HG03457 (cell line): Measurements from ENCODE around the gene KRT33B.
"Not testable (repeated sequence)": the region's sequence is repeated elsewhere in the genome, so short reads cannot be mapped to it uniquely, and the experiment has no call there.

Experiments
- ATAC-seq: cut with Tn5 transposase; IDR thresholded peaks from one replicate; pipeline ENCODE4 v1.9.1; 2021; ENCODE audit warnings: moderate number of reproducible peaks; ENCODE audit not compliant: unreplicated experiment

KRT33B gene

DNA sequence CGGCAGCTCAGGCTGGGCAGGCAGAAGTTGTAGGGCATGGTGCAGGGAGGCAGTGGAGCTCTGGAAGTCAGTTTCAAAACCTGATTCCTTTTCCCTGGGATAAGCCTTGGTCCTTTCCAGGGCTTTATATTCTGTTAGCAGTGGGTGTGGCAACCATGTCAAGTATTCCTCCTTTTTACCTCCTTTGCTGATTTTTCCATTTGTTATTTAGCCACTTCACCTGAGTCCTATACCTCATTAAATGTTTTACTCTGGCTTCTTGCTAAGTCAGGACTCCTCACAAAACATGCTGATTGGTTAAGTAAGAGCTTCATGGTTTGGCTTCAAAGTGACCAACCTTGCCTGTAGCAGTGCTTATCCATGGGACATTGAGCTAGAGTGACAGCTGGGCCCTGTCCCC lies at the start of gene KRT33B:
TSS of gene KRT33B (minus strand) at position 101 of the 400 bp plus-strand sequence. CDS start at position 38, 63 bp downstream.
- ATAC-seq = no peak

GRCh38 chr17:41418116-41418860 lies 48.7 kb upstream of the KRT33B start:
- no peak for ATAC-seq

- no peak for ATAC-seq
Measured at GRCh38 chr17:41417576-41418015, 48.0 kb upstream of the KRT33B start.

DNA sequence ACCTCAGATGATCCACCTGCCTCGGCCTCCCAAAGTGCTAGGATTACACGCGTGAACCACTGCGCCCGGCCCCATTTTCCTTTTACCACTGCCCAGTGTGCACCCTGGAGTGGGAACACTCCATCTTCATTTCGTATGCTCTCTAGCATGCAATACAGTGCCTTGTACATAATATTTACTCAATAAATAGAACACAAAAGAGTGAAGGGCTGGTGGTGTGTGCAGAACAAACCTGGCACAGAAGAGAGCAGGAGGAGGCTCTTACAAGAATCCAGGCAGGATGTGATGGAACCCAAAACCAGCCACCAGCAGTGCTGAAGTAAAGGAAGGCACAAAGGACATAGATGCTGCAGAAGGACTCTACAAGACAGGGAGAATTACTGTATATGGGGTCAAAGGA lies 47.5 kb upstream of the KRT33B start:
- no peak for ATAC-seq

DNA sequence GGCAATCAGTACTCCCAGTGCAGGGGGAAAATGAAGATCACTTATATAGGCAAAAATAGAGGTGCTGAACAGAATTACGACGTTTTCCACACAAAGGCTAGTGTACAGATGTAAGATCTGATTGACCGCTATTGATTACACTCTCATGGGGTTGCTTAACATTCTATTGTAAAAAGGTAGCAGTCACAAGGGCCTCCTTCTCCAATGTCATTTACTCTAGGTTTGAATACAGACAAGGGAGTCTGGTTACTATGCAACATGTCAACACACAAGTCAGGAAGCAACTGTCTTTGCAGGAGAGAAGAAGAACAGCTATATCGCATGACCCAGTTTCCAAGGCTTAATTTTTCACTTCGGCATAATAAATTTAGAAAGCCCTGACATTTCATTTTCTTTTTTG lies 46.9 kb upstream of the KRT33B start:
- ATAC-seq = no peak

- ATAC-seq = no peak
Measured at GRCh38 chr17:41415833-41416335, 46.3 kb upstream of the KRT33B start.

DNA sequence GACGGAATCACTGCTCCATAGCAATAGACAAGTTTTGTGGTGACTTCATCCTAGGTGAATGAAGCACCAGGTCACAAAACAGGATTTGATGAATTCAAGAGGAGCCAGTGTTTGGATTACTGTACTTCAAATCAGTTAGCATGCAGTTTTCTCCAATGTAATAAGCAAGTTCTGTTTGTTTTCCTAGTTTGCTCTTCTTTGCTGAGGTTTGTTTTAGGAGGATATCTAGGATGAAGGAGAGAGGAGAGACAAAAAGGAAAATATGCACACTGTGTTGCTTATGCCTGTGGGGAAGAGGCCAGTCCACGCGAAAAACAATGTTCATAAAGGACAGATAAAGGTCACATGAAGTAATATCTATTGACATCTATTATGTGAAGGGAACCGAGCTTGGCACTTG lies 45.8 kb upstream of the KRT33B start:
- no peak for ATAC-seq

DNA sequence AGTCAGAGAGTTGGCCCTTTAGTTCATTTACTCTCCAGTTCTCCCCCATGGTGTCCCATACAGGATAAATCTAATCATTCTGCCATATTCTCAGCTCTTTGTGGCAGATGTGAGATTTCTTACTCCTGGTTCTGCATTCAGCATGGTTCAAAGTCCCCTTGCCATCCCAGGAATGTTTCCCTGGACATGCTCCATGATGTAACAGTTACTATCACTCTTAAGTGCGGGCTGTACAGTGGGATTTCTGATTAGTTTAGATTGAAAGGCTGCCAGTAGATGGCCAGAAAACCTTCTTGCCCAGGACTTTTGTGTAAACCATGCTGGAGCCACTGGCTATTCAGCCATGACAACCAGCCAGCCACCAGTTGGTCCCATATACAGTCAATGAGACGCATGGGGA lies 44.4 kb upstream of the KRT33B start:
- no peak for ATAC-seq

DNA sequence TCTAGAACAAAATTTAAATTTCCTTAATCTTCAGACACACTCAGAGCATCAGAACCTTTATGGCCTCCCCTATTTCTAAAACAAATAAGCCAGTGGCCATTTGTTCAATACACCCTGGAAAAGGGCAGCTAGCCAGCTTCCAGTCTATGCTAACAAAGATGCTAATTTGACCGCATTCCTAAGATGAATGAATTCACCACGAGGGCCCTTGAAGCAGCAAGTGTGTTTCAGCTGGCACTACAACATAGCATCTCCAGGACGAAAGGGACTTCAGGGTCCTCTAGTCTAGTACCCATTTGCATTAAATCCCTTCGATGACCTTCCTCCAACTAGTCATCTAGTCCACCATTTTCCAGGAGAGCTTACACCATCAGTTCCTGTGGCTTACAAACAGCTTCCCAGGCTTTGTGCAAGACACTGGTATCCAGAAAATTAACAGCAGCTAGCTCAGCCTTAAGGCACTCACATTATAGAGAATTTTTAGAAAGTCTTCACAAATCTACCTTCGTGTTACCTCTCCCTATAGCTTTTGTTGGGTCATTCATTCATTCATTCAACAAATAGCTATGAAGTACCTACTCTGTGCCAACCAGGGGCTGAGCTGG lies 43.8 kb upstream of the KRT33B start:
- ATAC-seq = no peak

DNA sequence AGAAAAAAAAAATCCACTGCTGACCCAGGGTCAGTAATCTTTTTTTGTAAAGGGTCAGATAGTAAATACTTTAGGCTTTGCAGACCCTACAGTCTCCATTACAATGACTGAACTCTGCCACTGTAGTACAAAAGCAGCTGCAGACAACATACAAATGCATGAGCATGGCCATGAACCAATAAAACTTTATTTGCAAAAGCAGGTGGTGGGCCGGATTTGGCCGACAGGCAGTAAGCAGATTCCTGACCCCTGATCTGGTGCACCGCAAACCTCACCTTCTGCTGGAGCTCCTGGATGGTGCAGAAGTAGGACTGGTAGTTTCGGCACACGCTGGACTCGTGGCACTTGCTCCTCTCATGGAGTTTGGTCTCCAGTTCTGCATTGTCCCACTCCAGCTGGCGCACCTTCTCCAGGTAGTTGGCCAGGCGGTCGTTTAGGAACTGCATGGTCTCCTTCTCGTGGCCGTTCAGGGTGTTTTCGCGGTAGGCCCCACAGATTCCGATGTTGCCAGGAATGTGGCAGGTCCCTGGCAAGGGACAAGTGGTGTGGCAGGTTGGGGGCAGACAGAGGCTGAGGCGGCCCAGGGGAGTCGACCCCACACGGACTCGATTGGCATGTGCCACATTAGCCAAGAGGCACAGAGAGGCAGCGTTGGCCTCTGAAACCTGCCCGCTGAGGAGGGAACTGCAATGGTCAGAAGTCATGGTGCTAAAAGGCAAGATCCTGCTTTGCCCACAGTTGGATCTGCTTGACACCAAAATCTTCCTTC lies 41.6 kb upstream of the KRT33B start:
- ATAC-seq = no peak

GRCh38 chr17:41407226-41407625 lies 37.6 kb upstream of the KRT33B start:
- ATAC-seq = no peak

GRCh38 chr17:41406205-41406604 lies 36.6 kb upstream of the KRT33B start:
- no peak for ATAC-seq

DNA sequence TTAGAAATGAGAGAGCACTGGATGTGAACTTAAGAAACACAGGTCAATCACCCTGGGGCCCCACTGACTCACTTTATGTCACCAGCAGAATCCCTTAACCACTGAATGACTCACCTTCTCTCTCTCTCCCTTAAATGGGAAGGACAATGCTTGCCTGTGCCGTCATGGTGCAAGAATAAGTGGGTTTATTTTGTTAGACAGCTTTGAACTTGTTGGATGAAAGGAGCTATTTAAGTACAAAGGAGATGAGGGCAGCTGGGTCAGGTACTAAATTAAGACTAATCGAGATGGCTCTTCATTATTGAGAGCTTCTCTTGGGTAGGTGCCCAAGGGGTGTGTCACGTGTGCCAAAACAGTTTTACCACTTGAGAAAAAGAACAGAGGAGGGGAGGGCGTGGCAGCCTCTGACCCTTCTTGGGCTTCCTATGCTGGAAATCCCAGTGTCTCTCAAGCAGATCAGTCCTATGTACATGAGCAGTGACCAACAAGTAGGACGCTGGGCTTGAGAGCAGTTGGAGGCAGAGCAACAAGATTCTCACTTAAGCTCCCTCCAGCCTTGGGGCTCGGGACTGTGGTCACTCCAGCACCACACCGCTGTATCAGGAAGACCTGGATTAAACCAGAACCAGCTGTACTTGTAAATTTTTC lies 34.5 kb upstream of the KRT33B start:
- ATAC-seq = no peak

GRCh38 chr17:41403404-41404023 lies 33.9 kb upstream of the KRT33B start:
- ATAC-seq = no peak

DNA sequence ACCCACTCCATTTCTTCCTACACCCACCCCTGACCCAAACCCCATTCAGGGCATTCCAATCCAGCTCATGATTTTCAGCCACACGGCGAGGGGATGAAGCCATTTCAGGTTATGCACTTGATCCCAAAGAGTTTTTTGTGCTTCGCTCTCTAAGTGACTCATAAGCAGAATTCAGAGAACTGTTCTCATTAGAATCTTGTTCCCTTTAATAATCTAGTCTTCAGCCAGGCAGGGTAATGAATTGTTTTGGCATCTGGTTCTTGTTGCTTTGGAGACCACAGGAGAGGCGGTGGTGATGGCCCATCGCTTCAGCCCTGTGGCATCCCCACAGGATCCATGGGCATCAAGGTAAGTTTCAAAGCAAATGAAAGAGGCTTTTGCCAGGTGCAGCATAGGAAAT lies 32.5 kb upstream of the KRT33B start:
- no peak for ATAC-seq

GRCh38 chr17:41396996-41397660 lies 27.5 kb upstream of the KRT33B start, which contains the start of gene KRT31:
KRT31 (minus strand) TSS chr17:41397608; CDS start chr17:41397539, 69 bp downstream.
- ATAC-seq = no peak

- ATAC-seq = no peak
Measured at GRCh38 chr17:41396340-41396739, 26.7 kb upstream of the KRT33B start.

GRCh38 chr17:41395611-41396010 lies 26.0 kb upstream of the KRT33B start:
- no peak for ATAC-seq

DNA sequence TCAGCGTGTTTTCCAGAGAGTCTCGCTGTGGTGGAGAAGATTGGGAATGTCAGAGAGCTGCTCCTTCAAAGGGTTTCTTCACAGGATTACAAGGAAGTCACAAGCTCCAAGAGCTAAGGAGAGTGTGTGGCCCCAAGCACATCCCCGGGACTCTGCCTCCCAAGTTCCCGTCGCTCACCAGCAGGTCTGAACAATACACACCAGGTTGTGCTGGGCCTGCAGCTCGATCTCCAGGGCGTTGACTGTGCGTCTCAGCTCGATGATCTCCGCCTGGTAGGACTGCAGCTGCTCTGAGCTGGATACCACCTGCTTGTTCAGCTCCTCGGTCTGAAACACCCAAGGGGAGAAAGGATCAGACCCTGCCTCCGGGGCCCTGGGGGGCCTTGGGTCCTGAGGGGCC lies 25.4 kb upstream of the KRT33B start:
- ATAC-seq = not testable (repeated sequence)
